ENCODE results near the gene NR6A1.
"Not testable (repeated sequence)": the region's sequence is repeated elsewhere in the genome, so short reads cannot be mapped to it uniquely, and the experiment has no call there.

Gene NR6A1

DNA sequence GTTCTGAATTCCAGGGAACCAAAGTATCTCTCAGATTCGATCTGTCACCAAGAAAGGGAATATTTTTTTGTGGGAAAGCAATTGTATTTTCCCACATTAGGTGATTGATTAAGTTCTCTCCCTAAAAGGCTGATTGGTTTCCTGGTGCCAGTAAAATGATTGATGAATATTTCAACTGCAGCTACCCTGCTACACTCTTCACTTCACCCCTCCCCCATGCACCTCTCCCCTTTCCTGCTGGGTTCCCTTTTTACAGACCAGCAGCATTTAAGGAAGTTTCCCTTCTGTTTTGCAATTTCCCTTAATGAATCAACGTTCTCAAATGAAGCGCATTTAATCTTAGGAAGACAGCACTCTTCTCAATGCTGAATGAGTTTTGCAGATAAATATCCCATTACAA lies 13.1 kb downstream of the NR6A1 start:
- DNase-seq = no peak

DNA sequence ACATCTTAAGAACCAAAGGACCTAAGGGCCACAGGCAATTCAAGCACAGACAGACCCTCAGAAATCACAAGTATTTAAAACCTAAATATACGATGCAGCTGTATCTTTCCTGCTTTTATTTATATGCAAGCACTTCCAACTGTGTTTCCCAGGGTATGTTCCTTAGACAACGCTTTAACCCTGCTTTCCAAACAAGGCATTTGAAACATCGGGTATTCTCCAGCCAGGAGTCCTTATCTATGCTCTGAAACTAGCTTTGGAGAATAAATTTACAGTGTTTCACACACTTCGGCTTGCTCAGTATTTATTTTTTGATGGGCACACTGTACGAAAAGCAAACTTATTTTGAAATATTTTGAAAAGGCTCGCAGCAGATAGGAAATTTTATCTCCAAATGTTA lies 13.5 kb downstream of the NR6A1 start:
- no peak for DNase-seq

DNA sequence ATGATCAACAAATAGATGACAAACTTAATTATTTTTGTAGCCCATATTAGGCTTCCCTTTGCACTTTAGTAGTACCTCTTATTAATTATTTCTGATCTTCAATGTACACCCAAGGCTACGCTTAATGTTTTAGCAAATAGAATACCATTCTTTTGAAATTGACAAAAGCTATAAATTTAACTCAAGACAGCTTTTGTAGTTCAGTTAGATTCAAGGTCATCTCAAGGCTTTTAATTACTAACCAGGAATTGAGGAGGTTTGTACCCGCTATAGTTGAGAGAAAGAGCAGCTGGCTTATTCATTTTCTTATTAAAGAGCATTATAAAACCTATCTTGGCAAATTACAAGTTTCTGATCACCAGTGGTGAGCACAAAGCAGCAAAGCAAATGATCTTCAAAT lies 15.1 kb downstream of the NR6A1 start:
- DNase-seq = no peak

DNA sequence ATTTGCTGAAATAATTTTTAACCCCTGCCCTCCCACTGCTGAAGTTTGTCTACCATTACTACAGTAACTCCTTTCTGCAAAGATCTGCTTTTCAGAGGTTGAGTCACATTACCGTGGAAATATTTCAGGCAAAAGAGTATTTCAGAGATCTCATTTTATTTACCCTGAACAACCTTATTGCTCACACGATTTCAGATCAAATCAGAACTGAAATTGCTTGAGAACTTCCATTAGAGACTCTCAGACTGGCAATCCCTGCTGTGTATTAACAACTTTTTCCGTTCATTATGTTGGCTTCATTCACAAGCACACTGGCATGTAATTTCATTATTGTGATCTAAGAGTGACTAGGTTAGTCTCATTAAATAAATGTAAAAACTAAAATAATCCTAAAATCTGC lies 16.1 kb downstream of the NR6A1 start:
- DNase-seq = no peak

DNA sequence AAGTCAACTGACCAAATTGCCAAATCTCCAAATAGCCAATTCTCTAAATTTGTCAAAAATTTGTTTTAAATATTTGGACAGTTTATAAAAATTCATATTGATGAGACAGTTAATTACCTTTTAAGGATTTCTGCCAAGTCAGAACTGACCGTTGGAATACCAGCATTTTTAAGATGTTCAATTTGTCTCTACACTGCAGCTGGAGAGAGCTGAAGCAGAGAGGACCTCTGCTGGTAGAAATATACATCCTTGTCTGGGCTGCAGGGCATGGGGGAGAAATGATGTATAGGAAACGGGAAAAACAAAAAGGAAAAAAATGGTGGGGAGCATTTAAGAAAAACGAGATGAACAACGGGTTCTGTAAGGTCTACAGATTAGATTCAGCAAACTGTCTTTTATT lies 16.8 kb downstream of the NR6A1 start:
- DNase-seq = no peak

DNA sequence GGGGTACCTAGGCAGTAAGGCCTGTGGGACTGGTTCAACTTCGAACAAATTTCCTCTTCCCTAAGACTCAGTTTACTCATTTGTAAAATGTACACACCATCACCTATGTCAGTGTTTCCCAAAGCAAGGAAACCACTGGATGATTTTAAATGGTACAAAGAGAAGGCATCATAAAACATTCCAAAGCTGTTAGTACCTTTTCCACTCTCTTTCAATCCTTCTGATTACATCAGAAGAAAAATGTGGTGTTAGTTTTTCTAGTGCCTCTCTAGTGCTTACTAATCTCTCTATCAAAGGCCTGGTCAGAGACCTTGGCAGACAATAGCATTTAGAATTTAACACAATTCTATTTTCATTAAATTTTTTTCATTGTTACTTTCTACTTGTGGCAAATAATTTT lies 18.1 kb downstream of the NR6A1 start:
- no peak for DNase-seq

DNA sequence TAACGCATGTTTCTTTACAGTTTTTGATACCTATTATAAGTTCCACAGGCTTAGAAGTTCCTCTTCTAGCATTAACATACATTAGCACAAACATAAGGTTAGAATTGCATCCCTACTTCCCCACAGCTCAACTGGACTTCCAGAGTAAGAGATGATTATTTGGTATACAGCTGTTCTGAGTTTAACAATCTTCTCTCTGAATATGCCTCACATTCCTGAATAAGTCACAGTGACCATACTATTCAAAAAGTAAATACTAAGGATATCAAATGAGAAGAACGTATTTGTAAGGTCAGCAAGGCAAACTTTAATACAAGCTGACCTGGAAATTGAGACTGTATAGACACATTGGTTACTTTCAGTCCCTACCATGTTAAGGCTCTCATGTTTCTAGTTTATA lies 21.3 kb downstream of the NR6A1 start:
- DNase-seq = no peak

DNA sequence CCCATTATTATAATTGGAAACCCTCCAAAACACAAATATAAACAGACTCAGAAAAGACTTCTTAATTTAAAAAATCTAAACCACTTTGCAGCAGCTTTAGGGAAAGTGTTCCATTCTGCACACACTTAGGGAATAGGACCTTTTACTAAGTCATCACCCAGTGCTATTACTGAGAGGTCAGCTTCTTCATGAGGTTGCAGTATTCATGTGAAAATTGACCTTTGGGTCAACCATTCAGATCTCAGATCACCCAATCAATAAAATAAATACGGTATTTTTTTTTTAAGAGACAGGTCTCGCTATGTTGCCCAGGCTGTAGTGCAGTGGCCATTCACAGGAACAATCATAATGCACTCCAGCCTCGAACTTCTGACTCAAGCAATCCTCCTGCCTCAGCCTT lies 21.8 kb downstream of the NR6A1 start:
- no peak for DNase-seq

DNA sequence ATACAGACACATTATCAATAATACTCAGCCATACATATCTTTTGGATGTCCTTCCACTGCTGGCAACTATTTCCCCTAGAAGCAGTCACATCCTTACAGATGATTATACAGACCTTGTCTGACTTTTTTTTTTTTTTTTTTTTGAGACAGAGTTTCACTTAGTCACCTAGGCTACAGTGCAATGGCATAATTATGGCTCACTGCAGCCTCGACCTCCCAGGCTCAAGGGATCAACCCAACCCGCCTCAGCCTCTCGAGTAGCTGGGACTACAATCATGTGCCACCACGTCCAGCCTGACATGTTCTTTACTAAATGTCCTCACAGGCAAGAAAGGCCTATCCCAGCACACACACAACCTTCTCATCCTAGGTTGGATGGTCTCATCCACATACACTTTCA lies 24.0 kb downstream of the NR6A1 start:
- no peak for DNase-seq

DNA sequence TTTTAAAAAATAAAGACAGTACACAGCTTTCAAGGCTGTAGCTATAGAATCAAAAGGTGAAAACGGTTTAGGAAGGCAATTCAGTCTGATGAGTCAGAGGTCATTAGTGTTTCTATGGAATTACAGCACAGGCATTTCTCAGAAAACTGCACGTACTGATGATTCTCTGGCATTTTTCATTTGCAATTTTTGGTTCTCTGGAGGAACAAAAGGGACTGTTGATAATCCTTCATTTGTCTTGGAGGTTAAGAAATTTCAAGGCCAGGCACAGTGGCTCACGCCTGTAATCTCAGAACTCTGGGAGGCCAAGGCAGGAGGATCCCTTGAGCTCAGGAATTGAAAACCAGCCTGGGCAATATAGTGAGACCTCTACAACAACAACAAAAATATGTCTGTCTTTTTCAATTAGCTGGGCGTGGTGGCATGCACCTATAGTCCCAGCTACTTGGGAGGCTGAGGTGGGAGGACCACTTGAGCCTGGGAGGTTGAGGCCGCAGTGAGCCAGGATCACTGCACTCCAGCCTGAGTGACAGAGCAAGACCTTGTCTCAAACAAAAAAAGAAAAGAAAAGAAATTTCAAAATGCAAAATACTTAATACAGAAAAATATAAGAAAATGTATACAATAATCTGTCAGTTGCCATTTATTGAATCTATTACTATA lies 27.3 kb downstream of the NR6A1 start:
- DNase-seq = no peak

DNA sequence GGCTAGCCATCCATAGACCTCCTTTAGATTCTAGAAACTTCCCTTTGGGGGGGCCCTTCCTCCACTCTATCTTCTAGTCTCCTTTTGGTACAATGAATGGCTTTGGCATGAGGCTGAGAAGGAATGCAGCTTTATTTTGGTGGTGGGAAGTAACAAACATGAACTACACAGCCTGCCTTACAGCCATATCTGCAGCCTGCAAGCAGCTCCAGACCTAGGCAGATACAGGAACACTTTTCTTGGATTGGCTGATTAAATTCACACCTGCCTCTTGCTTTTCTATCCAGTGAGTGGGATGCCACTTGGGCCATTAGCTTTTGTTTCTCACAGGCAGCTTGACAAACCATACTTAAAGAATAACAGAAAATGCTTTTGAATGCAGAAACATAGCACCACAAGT lies 28.2 kb downstream of the NR6A1 start:
- DNase-seq = no peak

DNA sequence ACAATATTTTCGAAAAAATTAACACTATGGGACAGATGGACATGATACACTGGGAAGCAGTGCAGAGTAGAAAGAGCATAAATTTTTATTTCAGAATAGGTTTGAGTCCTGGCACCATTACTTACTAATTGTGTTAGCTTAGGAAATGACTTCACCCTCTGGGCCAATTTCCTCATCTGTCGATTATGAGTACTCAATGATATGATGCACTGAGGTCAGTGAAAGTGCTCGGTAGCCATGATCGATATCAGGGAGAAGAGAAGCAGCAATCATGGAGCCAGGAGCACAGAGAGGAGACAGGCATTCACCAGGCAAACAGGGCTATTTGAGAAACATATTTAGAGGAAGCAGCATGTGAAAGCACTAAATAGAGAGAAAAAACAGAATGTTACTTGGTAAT lies 29.4 kb downstream of the NR6A1 start:
- no peak for DNase-seq

DNA sequence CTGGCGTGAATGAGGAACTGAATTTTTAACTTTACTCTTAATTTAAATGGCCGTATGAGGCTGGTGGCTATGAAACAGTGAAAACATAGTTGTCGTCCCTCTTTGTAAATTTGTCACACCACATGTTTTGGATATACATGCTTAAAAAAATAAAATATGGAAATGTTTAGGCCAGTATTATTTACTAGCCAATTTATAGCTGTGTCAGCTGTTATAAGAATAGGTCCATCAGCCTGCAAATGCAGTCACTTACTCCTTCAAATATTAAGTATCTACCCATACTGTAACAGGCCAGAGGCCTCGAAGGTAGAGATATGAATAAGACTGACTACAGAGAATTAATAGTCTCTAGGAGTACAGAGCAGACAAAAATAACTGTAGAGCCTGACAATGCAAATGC lies 30.0 kb downstream of the NR6A1 start:
- DNase-seq = no peak

DNA sequence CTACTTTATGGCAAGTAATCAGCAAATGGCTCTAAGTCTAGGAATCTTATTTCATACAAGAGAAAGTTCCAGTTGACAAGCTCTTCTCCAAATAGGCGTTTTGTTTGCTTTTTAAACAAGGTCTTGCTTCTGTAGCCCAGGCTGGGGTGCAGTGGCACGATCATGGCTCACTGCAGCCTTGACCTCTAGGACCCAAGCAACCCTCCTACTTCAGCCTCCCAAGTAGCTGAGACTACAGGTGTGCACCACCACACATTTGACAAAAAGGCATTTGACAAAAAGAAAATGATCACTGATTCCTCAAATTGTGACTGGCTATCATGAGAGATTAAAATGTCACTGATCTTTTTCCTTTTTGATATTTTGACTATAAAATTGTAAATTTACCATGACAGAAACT lies 31.8 kb downstream of the NR6A1 start:
- DNase-seq = no peak

DNA sequence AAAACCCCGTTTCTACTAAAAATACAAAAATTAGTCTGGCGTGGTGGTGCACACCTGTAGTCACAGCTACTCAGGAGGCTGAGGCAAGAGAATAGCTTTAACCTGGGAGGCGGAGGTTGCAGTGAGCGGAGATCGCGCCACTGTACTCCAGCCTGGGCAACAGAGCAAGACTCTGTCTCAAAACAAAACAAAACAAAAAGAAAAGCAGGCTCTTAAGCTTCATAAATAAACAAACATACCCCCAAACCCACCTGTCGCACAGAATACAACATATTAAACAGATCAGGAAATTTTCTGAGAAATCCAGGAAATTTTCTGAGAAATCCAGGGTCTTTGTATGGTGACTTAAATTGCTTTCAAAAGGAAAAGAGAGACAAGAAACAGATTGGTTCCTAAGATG lies 33.0 kb downstream of the NR6A1 start:
- DNase-seq = not testable (repeated sequence)

DNA sequence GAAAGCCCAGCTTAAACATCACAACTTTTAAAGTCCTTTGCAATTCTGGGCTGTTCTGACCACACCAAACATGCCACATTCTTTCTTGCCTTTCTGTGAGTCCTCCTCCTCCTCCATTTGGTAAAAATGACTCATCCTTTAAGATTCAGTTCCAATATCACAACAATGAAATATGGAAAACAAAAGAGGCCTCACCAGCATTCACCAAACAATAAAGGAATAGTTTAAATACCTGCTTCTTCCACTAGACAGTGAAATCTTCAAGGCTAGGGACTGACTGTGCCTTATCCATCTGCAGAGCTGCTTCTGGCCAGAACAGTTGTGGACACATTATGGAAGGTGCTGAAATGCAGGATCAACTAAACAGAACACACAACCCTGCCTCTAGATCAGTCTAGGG lies 36.0 kb downstream of the NR6A1 start:
- no peak for DNase-seq

DNA sequence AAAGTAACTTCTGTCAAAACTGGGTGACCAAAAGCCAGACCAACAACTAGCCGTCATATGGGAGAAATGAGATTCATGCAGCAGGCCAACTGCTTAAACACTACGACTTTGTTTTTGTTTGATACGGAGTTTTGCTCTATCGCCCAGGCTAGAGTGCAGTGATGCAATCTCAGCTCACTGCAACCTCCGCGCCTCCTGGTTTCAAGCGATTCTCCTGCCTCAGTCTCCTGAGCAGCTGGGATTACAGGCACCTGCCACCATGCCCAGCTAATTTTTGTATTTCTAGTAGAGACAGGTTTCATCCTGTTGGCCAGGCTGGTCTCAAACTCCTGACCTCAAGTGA lies 36.4 kb downstream of the NR6A1 start:
- not testable (repeated sequence) for DNase-seq

DNA sequence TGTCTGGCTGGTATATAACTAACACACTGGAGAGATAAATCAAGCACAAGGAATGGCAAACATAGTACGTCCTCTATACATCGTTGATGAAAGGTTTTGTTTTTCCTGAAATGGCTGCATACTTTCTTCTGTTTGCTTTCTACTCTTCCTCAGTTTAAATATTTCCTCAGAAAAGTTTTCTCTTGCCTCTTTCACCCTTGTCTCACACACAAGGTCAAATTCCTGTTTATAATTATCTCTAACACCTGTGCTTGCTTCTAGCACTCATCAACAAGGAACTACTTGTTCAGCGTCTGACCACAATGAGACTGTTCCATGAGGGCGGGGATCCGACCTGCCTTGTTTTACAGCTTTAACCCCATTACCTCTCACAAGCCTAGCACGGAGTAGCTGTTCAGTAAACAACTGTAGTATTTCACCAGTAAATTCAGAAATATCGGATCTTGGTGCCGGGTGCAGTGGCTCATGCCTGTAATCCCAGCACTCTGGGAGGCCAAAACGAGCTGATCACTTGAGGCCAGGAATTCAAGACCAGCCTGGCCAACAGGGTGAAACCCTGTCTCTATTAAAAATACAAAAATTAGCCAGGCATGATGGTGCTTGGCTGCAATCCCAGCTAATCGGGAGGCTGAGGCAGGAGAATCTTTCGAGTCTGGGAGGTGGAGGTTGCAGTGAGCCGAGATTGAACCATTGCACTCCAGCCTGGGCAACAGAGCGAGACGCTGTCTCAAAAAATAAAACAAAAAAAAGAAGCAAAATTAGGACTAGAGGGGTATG lies 37.0 kb downstream of the NR6A1 start:
- DNase-seq = no peak

DNA sequence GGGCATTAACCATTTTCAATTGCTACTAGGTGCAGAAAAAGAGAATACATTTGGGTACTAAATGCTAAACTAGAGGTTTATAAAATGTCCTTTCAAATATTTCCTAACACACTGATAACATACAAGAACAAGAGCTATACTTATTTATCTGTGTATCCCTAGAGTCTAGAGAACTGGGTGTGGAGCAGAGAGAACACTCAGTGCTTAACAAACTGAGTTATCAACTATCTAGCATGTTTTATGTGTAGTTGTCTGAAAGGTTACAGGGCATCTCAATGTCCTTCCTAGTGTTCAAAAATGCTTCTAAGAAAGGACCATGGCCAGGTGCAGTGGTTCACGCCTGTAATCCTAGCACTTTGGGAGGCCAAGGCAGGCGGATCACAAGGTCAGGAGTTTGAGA lies 40.3 kb downstream of the NR6A1 start:
- DNase-seq = no peak

DNA sequence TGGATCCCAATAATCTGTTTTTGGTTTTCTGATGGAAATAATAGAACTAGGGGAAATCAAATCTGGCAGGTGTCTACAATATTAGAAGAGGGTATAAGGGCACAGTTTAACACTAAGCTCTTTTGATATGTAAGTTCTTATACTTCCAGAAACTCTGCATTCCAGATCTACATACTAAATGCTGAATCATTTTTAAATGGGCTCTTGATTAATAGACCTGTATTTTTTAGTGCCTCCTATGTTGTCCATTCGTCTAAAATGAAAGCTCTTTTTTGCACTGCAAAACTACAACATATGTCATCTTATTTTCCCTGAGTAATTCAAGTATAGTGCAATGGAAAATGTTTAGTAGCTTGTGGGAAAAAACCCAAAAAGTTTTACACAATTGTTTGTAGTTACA lies 44.2 kb downstream of the NR6A1 start:
- DNase-seq = no peak

DNA sequence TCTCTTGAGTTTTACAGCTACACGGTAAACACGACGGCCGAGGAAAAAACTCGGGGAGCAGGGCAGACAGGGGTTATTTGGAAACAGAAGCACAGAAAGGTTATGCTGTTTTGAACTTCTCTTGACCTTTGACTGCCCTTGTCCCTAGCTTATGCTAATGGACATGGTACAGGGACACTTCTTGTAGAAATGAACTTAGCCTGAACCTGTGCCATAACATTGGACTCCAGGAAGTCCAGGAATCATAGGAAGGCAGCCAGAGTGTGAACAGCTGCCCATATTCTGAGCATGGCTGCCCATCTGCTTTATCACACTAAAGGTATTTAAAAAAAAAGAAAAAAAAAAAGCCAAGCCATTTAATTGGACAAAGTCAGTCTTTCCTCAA lies 46.1 kb downstream of the NR6A1 start:
- DNase-seq = no peak

DNA sequence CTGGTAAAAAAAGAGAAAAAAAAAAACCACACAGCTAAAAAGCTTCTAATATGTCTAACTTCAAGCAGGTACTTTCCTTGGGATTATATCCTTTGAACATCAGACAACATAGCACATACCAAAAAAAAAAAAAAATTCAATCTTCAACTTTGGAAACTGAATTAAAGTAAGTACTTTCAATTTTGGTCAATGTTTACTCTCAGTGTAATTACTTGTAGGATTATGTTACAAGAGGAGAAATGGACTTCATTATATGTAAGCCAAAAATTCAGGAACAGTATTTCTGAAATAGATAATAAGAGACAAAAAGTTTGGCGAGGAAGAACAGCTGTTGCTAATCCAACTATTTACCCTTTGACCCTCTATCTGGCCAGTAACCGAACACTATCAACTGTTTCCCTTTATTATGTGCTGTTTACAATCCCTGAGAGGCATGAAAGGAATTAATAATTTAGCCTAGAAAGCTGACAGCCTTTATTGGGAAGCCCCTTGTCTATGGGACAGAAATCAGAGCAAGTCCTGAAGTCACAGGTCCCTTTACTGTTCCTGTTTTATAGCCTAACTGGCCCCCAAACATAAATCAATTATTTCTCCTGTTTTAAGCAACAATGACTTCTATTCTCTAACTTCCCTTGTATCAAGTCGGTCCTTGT lies 46.6 kb downstream of the NR6A1 start:
- DNase-seq = no peak

DNA sequence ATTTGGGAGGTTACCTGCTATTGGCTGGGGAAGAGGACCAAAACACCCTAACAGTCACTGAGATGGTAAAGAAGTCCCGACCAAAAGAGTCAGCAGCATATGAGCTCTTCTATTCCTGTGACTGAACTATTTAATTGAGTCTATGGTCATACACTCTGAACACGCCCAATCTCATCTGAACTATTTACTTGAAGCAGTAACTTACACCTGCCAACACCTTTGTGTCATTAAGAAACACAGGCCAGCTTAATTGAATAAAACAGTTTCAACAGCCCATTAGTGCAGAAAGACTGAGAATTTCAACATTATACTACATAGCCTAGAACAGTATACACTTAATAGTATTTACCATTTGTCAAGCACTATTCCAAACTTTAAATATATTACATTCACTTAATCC lies 47.8 kb downstream of the NR6A1 start:
- no peak for DNase-seq

DNA sequence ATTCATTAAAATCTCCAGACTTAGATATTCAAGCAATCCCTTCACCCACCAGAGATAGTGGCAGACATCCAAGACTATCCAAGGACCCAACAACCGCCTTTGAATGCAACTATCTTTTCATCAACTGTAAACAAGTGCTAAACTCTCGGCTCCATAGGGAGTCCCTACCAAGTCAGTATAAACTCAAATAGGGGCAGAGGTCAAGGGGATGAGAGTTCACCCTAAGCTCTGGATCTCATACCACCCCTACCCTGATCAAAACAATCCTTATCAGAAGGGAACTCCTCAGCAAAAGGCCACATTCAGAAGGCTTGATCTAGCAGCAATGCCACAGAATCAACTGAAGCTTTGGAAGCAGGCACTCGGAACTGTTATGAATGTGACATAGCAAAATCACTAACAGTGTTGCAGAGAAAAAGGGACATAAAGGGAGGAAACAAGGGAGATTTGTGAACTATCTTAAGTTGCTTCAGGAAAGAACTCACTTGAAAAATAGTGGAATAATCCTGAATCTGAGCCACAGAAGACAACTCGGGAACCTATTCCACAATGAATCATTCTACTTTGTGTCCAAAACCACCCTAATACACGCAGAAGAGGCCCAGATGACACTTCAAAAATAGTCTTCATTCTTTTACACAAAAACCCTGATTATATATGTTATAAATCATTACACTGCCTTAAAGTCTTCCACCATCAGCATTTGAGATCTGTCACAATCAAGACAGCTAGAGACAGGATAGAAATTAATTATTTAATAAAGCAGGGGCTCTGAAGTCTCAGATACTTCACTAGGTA lies 49.8 kb downstream of the NR6A1 start:
- no peak for DNase-seq

Measured in activated CD8-positive, alpha-beta memory T cell treated with anti-CD3 and anti-CD28 coated beads, Interleukin-2, amount 50 U/mL, for 4 hours (primary cell).